ENCODE data around the gene ATAD3A.
A peak's percentile ranks its signal among the peaks of the same experiment; 100 is the strongest.
"Not testable (repeated sequence)": the region's sequence is repeated elsewhere in the genome, so short reads cannot be mapped to it uniquely, and the experiment has no call there.

The ATAD3A gene

GRCh38 chr1:1489861-1490260 is 22.1 kb upstream of the ATAD3A start:
- no peak for DNase-seq (ENCODE audit: low read depth)

GRCh38 chr1:1490633-1491230 is 21.2 kb upstream of the ATAD3A start:
- no peak for DNase-seq (ENCODE audit: low read depth)

GRCh38 chr1:1491601-1492000 is 20.4 kb upstream of the ATAD3A start:
- no peak for DNase-seq (ENCODE audit: low read depth)

GRCh38 chr1:1494311-1494710 is 17.7 kb upstream of the ATAD3A start:
- not testable (repeated sequence) for DNase-seq (ENCODE audit: low read depth)

GRCh38 chr1:1495461-1495975 is 16.4 kb upstream of the ATAD3A start:
- not testable (repeated sequence) for DNase-seq (ENCODE audit: low read depth)

- peak; percentile 47 for DNase-seq (ENCODE audit: low read depth)
Measured at GRCh38 chr1:1504777-1505365, 7.1 kb upstream of the ATAD3A start.

GRCh38 chr1:1505366-1505798 is 6.6 kb upstream of the ATAD3A start:
- DNase-seq (ENCODE audit: low read depth), result not testable (repeated sequence)

GRCh38 chr1:1505801-1506200 is 6.2 kb upstream of the ATAD3A start:
- not testable (repeated sequence) for DNase-seq (ENCODE audit: low read depth)

GRCh38 chr1:1507305-1507704 is 4.7 kb upstream of the ATAD3A start:
- DNase-seq (ENCODE audit: low read depth), result no peak

GRCh38 chr1:1508775-1509464 is 3.0 kb upstream of the ATAD3A start:
- DNase-seq (ENCODE audit: low read depth), result not testable (repeated sequence)

- DNase-seq (ENCODE audit: low read depth), result not testable (repeated sequence)
Measured at GRCh38 chr1:1509465-1509850, 2.5 kb upstream of the ATAD3A start.

- DNase-seq (ENCODE audit: low read depth), result no peak
Measured at GRCh38 chr1:1510912-1511532, 940 bp upstream of the ATAD3A start.

GRCh38 chr1:1512425-1512824 is 463 bp downstream of the ATAD3A start:
- not testable (repeated sequence) for DNase-seq (ENCODE audit: low read depth)

- DNase-seq (ENCODE audit: low read depth), result not testable (repeated sequence)
Measured at GRCh38 chr1:1513675-1514074, 1.7 kb downstream of the ATAD3A start.

- DNase-seq (ENCODE audit: low read depth), result not testable (repeated sequence)
Measured at GRCh38 chr1:1514376-1514775, 2.4 kb downstream of the ATAD3A start.

- DNase-seq (ENCODE audit: low read depth), result not testable (repeated sequence)
Measured at GRCh38 chr1:1516923-1517322, 5.0 kb downstream of the ATAD3A start.

GRCh38 chr1:1517973-1518620 is 6.1 kb downstream of the ATAD3A start:
- DNase-seq (ENCODE audit: low read depth), result no peak

GRCh38 chr1:1518621-1519007 is 6.7 kb downstream of the ATAD3A start:
- DNase-seq (ENCODE audit: low read depth), result not testable (repeated sequence)

GRCh38 chr1:1519805-1520505 is 8.0 kb downstream of the ATAD3A start:
- not testable (repeated sequence) for DNase-seq (ENCODE audit: low read depth)

- DNase-seq (ENCODE audit: low read depth), result no peak
Measured at GRCh38 chr1:1521331-1521730, 9.4 kb downstream of the ATAD3A start.

GRCh38 chr1:1522536-1522935 is 10.6 kb downstream of the ATAD3A start:
- not testable (repeated sequence) for DNase-seq (ENCODE audit: low read depth)

Data from activated gamma-delta T cell treated with anti-CD3 and anti-CD28 coated beads, Interleukin-2, amount 50 U/mL, for 16 hours (primary cell).